ENCODE measurements around the gene GNB1.
"Not testable (repeated sequence)": the region's sequence is repeated elsewhere in the genome, so short reads cannot be mapped to it uniquely, and the experiment has no call there.

Gene GNB1

GRCh38 chr1:1891349-1892078, 627 bp upstream of the GNB1 start:
- peak; percentile 64 to 68 for DNase-seq (ENCODE audit: low read depth in 2 of 2)

GRCh38 chr1:1889847-1890505, 911 bp downstream of the GNB1 start:
- DNase-seq (ENCODE audit: low read depth in 2 of 2): no peak

- no peak for DNase-seq (ENCODE audit: low read depth in 2 of 2)
Measured at GRCh38 chr1:1889090-1889750, 1.7 kb downstream of the GNB1 start.

- not testable (repeated sequence) for DNase-seq (ENCODE audit: low read depth in 2 of 2)
Measured at GRCh38 chr1:1883890-1884289, 7.0 kb downstream of the GNB1 start.

DNA sequence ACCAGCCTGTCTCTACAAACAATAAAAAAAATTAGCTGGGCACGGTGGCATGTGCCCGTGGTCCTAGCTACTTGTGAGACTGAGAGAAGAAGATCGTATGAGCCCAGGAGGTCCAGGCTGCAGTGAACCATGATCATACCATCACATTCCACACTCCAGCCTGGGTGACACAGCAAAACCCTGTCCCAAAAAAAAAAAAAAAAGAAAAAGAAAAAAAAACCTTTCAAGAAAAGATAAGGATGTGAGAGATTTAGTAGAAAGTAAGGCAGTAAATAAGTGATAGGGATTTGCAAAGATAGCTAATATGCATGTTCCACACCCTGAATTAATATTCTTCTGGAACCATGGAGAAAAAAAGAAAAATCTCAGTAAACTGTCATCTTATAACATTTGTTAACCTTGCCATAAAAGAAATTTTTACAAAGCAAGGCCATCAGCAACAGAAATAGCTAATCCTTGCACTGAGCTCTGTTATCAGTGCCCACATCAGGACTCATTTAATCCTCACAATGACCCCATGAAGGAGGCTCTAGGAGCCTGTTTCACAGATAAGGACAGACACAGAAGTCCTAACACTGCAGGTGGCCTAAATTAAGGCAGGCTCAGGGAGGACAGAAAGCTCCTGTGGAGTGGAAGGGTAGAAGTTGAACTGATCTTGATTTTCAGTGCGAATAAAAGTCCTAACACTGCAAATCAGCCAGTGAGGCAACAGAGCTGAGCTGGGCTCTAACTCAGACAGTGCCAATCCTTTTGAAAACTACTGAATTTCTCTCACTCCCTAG, 7.6 kb downstream of the GNB1 start:
- no peak for DNase-seq (ENCODE audit: low read depth in 2 of 2)

- DNase-seq (ENCODE audit: low read depth in 2 of 2): no peak
Measured at GRCh38 chr1:1881727-1882126, 9.2 kb downstream of the GNB1 start.

GRCh38 chr1:1880617-1881312, 10.1 kb downstream of the GNB1 start:
- DNase-seq (ENCODE audit: low read depth in 2 of 2): no peak

GRCh38 chr1:1879942-1880341, 10.9 kb downstream of the GNB1 start:
- DNase-seq (ENCODE audit: low read depth in 2 of 2): no peak

DNA sequence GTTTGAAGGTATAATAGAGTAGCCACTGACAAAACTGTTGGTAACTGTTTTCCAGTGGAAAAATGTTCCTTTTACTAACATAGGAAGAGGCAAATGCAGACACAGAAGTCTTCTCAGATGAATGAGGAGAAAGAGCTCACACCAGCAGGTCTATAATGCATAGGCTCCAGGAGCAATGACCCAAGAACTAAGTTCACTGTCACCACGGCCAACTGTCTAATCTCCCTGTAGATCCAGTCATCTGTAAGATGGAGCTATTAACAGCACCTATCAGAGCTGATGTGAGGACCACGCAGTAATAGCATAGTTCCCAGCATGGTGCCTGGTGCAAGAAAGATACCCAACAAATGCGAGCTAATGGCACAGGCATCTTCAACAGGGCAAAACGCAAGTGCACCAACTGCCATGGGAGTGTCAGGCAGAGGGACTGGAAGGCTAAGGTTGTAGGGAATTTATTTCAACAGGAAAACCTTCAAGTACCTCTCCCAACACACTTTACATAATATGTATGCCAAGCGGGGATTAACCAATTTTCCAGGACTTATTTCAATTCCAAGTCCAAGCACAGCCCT, 12.9 kb downstream of the GNB1 start:
- DNase-seq (ENCODE audit: low read depth in 2 of 2): no peak

DNA sequence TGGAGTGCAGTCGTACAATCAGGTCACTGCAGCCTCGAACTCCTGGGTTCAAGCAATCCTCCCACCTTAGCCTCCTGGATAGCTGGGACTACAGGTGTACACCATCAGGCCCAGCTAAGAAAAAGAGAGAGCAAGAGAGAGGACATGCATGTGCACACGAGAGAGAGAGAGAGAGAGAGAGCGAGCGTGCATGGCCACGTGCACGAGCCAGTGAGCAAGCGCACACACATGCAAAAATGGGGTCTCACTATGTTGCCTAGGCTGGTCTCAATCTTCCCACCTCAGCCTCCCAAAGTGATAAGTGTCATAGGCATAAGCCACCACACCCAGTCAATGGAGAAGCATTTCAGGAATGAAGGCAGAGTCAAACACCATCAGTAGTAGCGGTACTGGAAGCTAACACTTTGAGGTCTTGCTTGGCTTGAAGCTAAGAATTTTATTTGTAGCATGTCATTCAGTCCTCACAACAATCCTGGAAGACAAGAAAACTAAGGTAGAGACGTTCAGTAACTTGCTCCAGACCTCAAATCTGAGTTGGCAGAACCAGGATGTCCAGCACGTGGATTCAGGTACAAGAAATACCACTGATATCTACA, 14.5 kb downstream of the GNB1 start:
- DNase-seq (ENCODE audit: low read depth in 2 of 2): no peak

- DNase-seq (ENCODE audit: low read depth in 2 of 2): no peak
Measured at GRCh38 chr1:1875932-1876331, 15.0 kb downstream of the GNB1 start.

DNA sequence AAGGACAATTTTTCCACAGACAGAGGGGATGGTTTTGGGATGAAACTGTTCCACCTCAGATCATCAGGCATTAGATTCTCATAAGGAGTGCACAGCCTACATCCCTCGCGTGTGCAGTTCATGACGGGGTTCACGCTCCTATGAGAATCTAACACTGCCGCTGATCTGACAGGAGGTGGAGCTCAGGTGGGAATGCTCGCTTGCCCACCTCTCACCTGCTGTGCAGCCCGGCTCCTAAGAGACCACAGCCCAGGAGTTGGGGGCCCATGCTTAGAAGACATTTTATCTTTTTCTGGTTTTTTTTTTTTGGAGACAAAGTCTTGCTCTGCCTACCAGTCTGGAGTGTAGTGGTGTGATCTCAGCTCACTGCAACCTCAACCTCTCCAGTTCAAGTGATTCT, 16.0 kb downstream of the GNB1 start:
- no peak for DNase-seq (ENCODE audit: low read depth in 2 of 2)

DNA sequence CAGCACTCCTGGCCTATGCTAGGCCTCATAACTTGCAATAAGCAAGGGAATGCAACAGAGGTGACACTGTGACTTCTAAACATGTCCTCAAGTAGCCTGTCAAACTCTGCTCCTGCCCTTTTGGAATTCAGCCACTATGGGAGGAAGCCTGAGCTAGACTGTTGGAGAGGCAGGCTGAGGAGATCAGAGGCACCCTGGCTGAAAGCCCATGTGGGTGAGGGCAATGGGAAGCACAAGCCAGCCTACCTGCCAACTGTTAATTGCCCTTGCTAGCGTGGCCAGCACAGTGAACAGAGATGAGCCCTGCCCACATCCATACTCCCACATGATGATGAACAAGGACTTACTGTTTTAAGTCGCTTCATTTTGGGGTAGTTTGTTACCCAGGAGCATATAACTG, 17.7 kb downstream of the GNB1 start:
- DNase-seq (ENCODE audit: low read depth in 2 of 2): no peak

DNA sequence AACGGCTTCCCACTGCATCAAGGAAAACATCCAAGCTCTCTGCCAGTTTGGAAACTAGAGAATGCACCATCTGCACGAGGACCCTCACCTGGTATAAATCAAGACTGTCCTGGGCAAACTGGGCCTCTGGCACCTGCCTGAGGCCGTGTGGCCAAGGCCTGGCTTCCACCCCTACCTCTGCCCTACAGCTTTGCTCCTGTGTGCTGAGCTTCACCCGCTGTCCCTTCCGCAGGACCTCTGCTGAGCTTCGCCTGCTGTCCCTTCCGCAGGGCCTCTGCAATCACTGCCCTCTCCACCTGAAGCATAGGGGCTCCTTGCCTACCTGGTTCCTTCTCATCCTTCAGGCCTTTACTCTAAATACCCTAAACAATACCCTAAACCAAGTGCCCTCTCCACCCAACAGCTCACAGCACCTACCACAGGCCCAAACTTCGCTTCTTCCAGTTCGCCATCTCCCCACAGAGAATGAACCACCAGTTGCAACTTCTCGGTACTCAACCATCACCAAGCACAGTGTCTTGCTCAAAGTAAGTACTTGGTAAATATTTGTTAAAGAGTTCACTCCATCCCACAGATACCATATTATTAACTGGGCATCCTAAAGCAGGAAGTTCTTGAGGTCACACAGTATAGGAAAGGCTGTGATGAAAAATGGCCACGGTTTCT, 18.4 kb downstream of the GNB1 start:
- no peak for DNase-seq (ENCODE audit: low read depth in 2 of 2)

DNA sequence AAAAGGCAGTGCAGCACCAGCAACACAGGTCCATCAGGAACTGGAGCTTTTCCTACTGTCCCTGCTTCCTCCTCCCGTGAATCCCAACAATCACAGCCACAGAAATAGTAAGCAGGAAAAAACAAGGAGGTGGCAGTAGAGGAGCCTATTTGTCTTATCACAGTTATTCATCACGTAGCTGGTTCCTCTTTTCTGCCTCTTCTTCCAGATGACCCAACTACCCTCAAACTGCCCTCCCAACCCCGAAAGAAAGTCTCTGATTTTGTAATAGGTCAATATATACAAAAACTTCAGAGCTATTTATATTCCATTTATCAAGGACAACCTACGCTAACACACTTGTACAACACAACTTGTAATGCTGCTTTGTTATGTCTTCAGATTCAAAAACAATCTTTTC, 21.4 kb downstream of the GNB1 start:
- DNase-seq (ENCODE audit: low read depth in 2 of 2): no peak

DNA sequence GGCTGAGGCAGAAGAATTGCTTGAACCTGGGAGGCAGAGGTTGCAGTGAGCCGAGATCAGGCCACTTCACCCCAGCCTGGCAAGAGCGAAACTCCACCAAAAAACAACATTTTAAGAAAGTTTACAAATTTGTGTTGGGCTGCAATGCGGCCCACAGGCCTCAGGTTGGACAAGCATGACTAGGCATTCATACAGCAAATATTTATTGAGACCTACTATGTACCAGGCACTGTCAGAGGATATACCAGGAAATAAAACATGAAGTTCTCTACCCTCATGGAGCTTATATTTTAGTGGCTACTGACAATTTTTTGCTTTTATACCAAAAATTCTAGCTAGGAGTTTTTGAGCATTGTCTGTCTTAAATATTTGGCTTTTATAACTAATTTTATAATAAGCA, 23.7 kb downstream of the GNB1 start:
- DNase-seq (ENCODE audit: low read depth in 2 of 2): no peak

DNA sequence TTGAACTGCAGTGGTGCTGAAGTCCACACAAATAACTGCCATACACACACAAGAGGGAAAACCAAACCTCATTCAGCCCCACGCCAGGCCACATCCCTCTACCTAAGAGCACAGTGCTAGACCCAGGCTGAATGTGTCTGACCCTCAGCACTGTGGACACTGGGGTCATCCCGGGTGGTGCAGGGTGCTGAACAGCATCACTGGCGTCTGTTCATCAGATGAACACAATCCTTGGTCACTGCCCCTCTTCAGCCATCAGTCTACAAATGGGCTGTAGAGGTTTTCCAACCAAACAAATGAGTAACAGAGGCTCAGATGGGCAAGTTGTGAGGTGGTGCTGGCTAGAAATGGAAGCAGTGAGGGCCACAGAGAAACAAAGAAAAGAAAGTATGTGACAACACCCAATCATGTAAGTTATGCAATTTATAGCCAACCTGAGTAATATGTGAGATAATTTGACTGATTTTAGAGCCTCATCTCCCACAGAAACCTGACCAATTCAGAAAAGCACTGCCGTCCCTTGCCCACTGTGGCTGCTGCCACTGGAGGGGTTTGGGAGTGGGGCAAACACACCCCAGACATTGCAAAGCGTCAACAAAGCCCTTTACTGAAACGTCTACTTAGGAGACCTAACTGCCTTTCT, 27.9 kb downstream of the GNB1 start:
- no peak for DNase-seq (ENCODE audit: low read depth in 2 of 2)

DNA sequence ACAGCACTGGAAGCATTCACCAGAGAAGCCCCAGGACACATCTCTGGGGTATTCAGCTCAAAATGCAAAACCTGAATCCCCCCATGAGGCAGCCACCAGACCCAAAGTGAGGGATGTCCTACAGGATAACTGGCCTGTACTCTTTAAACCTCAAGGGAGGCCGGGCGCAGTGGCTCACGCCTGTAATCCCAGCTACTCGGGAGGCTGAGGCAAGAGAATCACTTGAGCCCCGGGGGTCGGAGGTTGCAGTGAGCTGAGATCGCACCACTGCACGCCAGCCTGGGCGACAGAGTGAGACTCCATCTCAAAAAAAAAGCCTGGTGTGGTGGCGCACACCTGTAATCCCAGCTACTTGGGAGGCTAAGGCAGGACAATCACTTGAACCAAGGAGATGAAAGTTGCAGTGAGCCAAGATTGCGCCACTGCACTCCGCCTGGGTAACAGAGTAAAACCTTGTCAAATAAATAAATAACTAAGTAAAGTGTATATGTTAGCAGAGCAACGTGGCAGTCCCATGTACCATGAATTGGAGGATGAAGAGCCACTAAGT, 29.1 kb downstream of the GNB1 start:
- not testable (repeated sequence) for DNase-seq (ENCODE audit: low read depth in 2 of 2)

DNA sequence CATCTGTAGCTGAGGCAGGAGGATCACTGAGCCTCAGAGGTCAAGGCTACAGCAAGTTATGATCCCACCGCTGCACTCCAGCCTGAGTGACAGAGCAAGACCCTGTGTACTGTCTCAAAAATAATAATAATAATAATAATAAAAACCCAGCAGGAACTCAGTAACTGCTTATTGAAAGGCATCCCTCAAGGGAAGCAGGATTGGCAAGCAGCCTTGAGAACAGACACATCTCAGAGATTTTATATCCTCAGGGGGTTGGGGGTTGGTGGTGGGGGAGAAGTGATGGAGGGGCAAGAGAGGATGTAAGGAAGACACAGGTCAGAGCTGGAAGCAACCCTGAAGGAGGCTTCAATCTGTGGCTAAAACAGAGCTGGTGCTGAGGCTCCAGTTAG, 29.6 kb downstream of the GNB1 start:
- DNase-seq (ENCODE audit: low read depth in 2 of 2): no peak

Data from stimulated activated CD8-positive, alpha-beta memory T cell treated with anti-CD3 and anti-CD28 coated beads, Interleukin-15, amount 100 ng/mL, for 4 hours (primary cell).